Coronary artery (tissue), 2 donors: ENCODE results near the gene UNK.
"Not testable (repeated sequence)": the region's sequence is repeated elsewhere in the genome, so short reads cannot be mapped to it uniquely, and the experiment has no call there.

Experiments
- DNase-seq: peaks from one replicate; pipeline ENCODE4 v3.0.0-alpha.2; 2017; ENCODE audit warnings: low spot score
- H3K27ac ChIP-seq, 2 donors: fragments of 200-600 bp; sonication (generic); one replicate each; pipeline ENCODE4 v1.5.1; 2016 to 2019
- H3K4me3 ChIP-seq: fragments of 200-600 bp; sonication (generic); 2 replicates; pipeline ENCODE4 v1.5.1; 2016; ENCODE audit warnings: mild to moderate bottlenecking, moderate library complexity
- CTCF ChIP-seq: fragments of 200-600 bp; sonication (generic); IDR thresholded peaks from one replicate; pipeline ENCODE4 v1.5.1; 2019; ENCODE audit warnings: antibody characterized with exemption

Gene UNK

GRCh38 chr17:75848523-75849278 is 64.1 kb downstream of the UNK start:
- no peak for DNase-seq
- Histone ChIP-seq H3K4me3 (peak overlapping the region; percentile 3), H3K27ac (peak overlapping the region in 1 of 2 donors; percentile 96)
- TF ChIP-seq CTCF, result peak; percentile 55

- DNase-seq, result no peak
- peak overlapping the region in 1 of 2 donors; percentile 96 for H3K27ac ChIP-seq
These were observed 64.7 kb downstream of the UNK start for GRCh38 chr17:75849279-75849646.

GRCh38 chr17:75849724-75850123 is 65.1 kb downstream of the UNK start:
- Histone ChIP-seq H3K27ac (peak overlapping the region in 1 of 2 donors; percentile 96), H3K4me3 (peak overlapping the region; percentile 10)
- no peak for TF ChIP-seq CTCF
- DNase-seq, result no peak

More at GRCh38 chr17:75849279-75849646, 64.7 kb downstream of the UNK start:
- no peak for TF ChIP-seq CTCF
- peak overlapping the region; percentile 10 for H3K4me3 ChIP-seq

GRCh38 chr17:75850928-75851692 is 66.5 kb downstream of the UNK start:
- no peak overlapping the region for H3K4me3 ChIP-seq
- peak overlapping the region in 1 of 2 donors; percentile 24 for H3K27ac ChIP-seq
- no peak for DNase-seq
- TF ChIP-seq CTCF, result no peak

GRCh38 chr17:75851693-75851991 is 67.0 kb downstream of the UNK start:
- not testable (repeated sequence) for DNase-seq, H3K4me3 ChIP-seq
- H3K27ac ChIP-seq, result peak overlapping the region in 1 of 2 donors; percentile 24

GRCh38 chr17:75853433-75853832 is 68.8 kb downstream of the UNK start:
- Histone ChIP-seq H3K4me3 (peak overlapping the region; percentile 37), H3K27ac (peak overlapping the region; percentile 94 to 98)
- no peak for DNase-seq
- TF ChIP-seq CTCF, result no peak

- Histone ChIP-seq H3K27ac (peak overlapping the region; percentile 94 to 98), H3K4me3 (peak overlapping the region; percentile 90)
- no peak for TF ChIP-seq CTCF
- no peak for DNase-seq
These were observed 69.6 kb downstream of the UNK start for GRCh38 chr17:75854101-75854748.
